Karpas-422 (cell line): Measurements from ENCODE around the gene BGLAP. TPM values are rescaled to one million over a fixed set of nuclear protein-coding genes. Genes with fewer than 3 reads are reported as not detected.
A peak's percentile ranks its signal among the peaks of the same experiment; 100 is the strongest.

Experiments
- DNase-seq: peaks from one replicate; pipeline ENCODE4 v3.0.0-alpha.2; 2015
- H2AFZ ChIP-seq: fragments of 200-600 bp; sonication (generic); 2 replicates; pipeline ENCODE4 v1.6.1; 2014; ENCODE audit warnings: antibody characterized with exemption, low read length, mixed read lengths
- H3K27ac ChIP-seq: fragments of 200-600 bp; sonication (generic); 2 replicates; pipeline ENCODE4 v1.5.1; 2014; ENCODE audit warnings: mild to moderate bottlenecking, low read length, moderate library complexity
- H3K27me3 ChIP-seq: fragments of 200-600 bp; sonication (generic); 2 replicates; pipeline ENCODE4 v1.6.1; 2014; ENCODE audit warnings: low read length, mixed read lengths
- H3K36me3 ChIP-seq: fragments of 200-600 bp; sonication (generic); 2 replicates; pipeline ENCODE4 v1.6.1; 2014; ENCODE audit warnings: low read length, mixed read lengths; ENCODE audit not compliant: insufficient read depth
- H3K4me1 ChIP-seq: fragments of 200-600 bp; sonication (generic); 2 replicates; pipeline ENCODE4 v1.6.1; 2014; ENCODE audit warnings: mild to moderate bottlenecking, low read length, mixed read lengths
- H3K4me2 ChIP-seq: fragments of 200-600 bp; sonication (generic); 2 replicates; pipeline ENCODE4 v1.6.1; 2014; ENCODE audit warnings: low read length, low read depth, mild to moderate bottlenecking; ENCODE audit not compliant: poor library complexity, severe bottlenecking
- H3K4me3 ChIP-seq: fragments of 200-600 bp; sonication (generic); 2 replicates; pipeline ENCODE4 v1.5.1; 2014; ENCODE audit warnings: mild to moderate bottlenecking, antibody characterized with exemption, low read length, mixed read lengths
- H3K79me2 ChIP-seq: fragments of 200-600 bp; sonication (generic); 2 replicates; pipeline ENCODE4 v1.6.1; 2014; ENCODE audit warnings: mild to moderate bottlenecking, low read length, mixed read lengths
- H3K9ac ChIP-seq: fragments of 200-600 bp; sonication (generic); 2 replicates; pipeline ENCODE4 v1.6.0; 2014; ENCODE audit warnings: low read length
- H3K9me2 ChIP-seq: fragments of 200-600 bp; sonication (generic), shearing (Covaris generic); replicated peaks from 2 replicates; pipeline ENCODE4 v1.6.0; 2014; ENCODE audit warnings: mild to moderate bottlenecking, low read length, moderate library complexity; ENCODE audit not compliant: insufficient read depth
- H3K9me3 ChIP-seq: fragments of 300-700, 200-600 bp; sonication (generic); 2 replicates; pipeline ENCODE4 v1.6.1; 2014; ENCODE audit warnings: low read length, mixed read lengths
- H4K20me1 ChIP-seq: fragments of 200-600 bp; sonication (generic); 2 replicates; pipeline ENCODE4 v1.6.1; 2014; ENCODE audit warnings: mild to moderate bottlenecking, antibody characterized with exemption, low read length, low read depth; ENCODE audit not compliant: insufficient read depth
- small RNA-seq: library from RNA; depleted of rRNA; stranded (forward); fragments of <200 nt; gene quantifications from one replicate; pipeline ENCODE3, GENCODE V24; 2014
- total RNA-seq: library from RNA; depleted of rRNA; stranded (reverse); fragments of >200 nt; shearing (Covaris generic); gene quantifications from 2 replicates; pipeline ENCODE4 v1.2.3, GENCODE V29; 2014; ENCODE audit warnings: low replicate concordance; rRNA removed

BGLAP gene
- total RNA-seq, 1 experiment from 2014 or later, result 0.48 TPM

DNA sequence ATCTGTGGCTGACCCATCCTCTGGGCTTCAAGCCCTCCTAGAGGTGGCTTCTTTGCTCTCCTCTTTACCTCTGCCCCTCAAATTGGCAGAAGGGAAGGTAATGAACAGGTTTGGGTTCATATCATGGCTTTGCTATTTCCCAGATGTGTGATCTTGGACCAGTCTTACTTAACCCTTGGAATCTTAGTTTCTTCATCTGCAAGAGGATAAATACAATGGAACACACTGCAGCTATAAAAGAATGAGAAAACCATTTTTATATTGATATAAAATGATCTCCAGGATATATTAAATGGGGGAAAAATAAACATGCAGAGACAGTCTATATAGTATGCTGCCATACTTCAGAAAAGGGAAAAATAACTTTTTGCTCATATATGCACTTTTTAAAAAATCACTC is 47.9 kb downstream of the BGLAP start:
- no peak for DNase-seq
- no peaks in the 10 kb centered on the region for H3K9me2 ChIP-seq
- H3K79me2 ChIP-seq, result 0 out of 2 replicates have a peak, but pooled peaks cover 3% of the 10 kb centered on the region
- no peak overlapping the region for H3K4me3 ChIP-seq
- H4K20me1 ChIP-seq, result no peaks in the 10 kb centered on the region
- H2AFZ ChIP-seq, result no peak overlapping the region
- peaks cover 17% of the 10 kb centered on the region for H3K4me1 ChIP-seq
- H3K27ac ChIP-seq, result no peak overlapping the region
- peaks cover 7% of the 10 kb centered on the region; the same call in 1 of the 2 replicates for H3K36me3 ChIP-seq
- H3K9me3 ChIP-seq, result no peaks in the 10 kb centered on the region
- H3K4me2 ChIP-seq, result no peak overlapping the region
- H3K27me3 ChIP-seq, result no peaks in the 10 kb centered on the region
- H3K9ac ChIP-seq, result no peak overlapping the region

DNA sequence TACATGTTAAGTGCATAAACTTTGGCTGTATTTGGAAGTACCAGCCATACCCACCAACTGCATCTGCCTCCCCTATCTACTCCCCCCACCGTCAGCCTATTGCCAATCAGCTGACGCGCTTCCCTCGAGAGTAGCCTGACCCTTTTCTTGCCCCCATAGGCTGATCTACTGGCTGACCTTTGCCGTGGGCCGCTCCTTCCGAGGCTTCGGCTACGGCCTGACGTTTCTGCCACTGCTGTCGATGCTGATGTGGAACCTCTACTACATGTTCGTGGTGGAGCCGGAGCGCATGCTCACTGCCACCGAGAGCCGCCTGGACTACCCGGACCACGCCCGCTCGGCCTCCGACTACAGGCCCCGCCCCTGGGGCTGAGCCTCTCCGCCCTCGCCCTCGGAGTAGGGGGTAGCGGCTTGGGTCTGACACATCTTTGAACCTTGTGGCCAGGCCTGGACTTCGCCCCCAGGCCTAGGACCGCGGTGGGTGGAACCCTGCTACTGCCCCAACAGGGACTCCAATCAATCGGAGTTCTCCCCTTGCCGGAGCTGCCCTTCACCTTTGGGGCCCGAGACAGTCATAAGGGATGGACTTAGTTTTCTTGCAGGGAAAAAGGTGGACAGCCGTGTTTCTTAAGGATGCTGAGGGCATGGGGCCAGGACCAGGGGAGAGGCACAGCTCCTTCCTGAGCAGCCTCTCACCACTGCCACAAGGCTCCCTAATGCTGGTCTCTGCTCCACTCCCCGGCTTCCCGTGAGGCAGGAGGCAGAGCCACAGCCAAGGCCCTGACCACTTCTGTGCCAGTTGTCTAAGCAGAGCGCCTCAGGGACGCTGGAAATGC is 49.5 kb downstream of the BGLAP start:
- Histone ChIP-seq H3K9ac (peak overlapping the region; percentile 66), H2AFZ (peak overlapping the region; percentile 41; the same call in 1 of the 2 replicates), H3K4me3 (peak overlapping the region; percentile 56; the same call in 1 of the 2 replicates), H3K4me1 (peaks cover 28% of the 10 kb centered on the region), H3K9me3 (no peaks in the 10 kb centered on the region), H3K9me2 (no peaks in the 10 kb centered on the region), H3K27me3 (no peaks in the 10 kb centered on the region), H3K4me2 (peak overlapping the region; percentile 64), H3K79me2 (0 out of 2 replicates have a peak, but pooled peaks cover 4% of the 10 kb centered on the region), H3K36me3 (peaks cover 7% of the 10 kb centered on the region; the same call in 1 of the 2 replicates), H4K20me1 (no peaks in the 10 kb centered on the region), H3K27ac (no peak overlapping the region)
- DNase-seq, result peak; percentile 90

Small RNA genes within 50 kb of the gene (small RNA-seq; reads per million reads assigned to genes)
- gene RF00568, result not detected

Other genes with a start within 250 kb of the BGLAP start
- gene SSR2, start 221.2 kb upstream of the BGLAP start, total RNA-seq, result 145 and 205 TPM in 2 replicates
- gene UBQLN4, start 188.4 kb upstream of the BGLAP start, total RNA-seq, result 29.1 and 37.9 TPM in 2 replicates
- gene LAMTOR2, start 187.4 kb upstream of the BGLAP start, total RNA-seq, result 106 and 167 TPM in 2 replicates
- not detected in 2 replicates for gene RAB25, start 181.0 kb upstream of the BGLAP start, total RNA-seq
- 2.3 and 2.5 TPM in 2 replicates for gene MEX3A, start 159.7 kb upstream of the BGLAP start, total RNA-seq
- gene LMNA, start 127.5 kb upstream of the BGLAP start, total RNA-seq, result 27.5 and 41.6 TPM in 2 replicates
- gene SEMA4A, start 88.6 kb upstream of the BGLAP start, total RNA-seq, result 46.7 and 66.7 TPM in 2 replicates
- 16.8 and 24.0 TPM in 2 replicates for gene SLC25A44, start 48.1 kb upstream of the BGLAP start, total RNA-seq
- gene PMF1, start 29.2 kb upstream of the BGLAP start, total RNA-seq, result 40.1 and 51.2 TPM in 2 replicates
- 7.6 and 10.0 TPM in 2 replicates for gene PAQR6, start 5.9 kb downstream of the BGLAP start, total RNA-seq
- gene SMG5, start 40.6 kb downstream of the BGLAP start, total RNA-seq, result 53.7 and 64.6 TPM in 2 replicates
- 6.1 and 9.8 TPM in 2 replicates for gene TMEM79, start 42.1 kb downstream of the BGLAP start, total RNA-seq
- 17.7 and 39.1 TPM in 2 replicates for gene GLMP, start 53.5 kb downstream of the BGLAP start, total RNA-seq
- not detected in 2 replicates for gene VHLL, start 57.1 kb downstream of the BGLAP start, total RNA-seq
- 325 and 443 TPM in 2 replicates for gene CCT3, start 96.1 kb downstream of the BGLAP start, total RNA-seq
- 4.5 TPM in 1 of 2 replicates, not detected in the other for gene TSACC, start 96.3 kb downstream of the BGLAP start, total RNA-seq
- gene RHBG, start 127.0 kb downstream of the BGLAP start, total RNA-seq, result not detected in 2 replicates